Activated CD4-positive, alpha-beta T cell treated with anti-CD3 and anti-CD28 coated beads, Interleukin-2, amount 50 U/mL, for 48 hours (primary cell): ENCODE results near the gene TRAPPC3.
A peak's percentile ranks its signal among the peaks of the same experiment; 100 is the strongest.

Experiments used
- DNase-seq, 2 experiments: peaks; one replicate each; pipeline ENCODE4 v3.0.0-alpha.2; 2020

The TRAPPC3 gene

DNA sequence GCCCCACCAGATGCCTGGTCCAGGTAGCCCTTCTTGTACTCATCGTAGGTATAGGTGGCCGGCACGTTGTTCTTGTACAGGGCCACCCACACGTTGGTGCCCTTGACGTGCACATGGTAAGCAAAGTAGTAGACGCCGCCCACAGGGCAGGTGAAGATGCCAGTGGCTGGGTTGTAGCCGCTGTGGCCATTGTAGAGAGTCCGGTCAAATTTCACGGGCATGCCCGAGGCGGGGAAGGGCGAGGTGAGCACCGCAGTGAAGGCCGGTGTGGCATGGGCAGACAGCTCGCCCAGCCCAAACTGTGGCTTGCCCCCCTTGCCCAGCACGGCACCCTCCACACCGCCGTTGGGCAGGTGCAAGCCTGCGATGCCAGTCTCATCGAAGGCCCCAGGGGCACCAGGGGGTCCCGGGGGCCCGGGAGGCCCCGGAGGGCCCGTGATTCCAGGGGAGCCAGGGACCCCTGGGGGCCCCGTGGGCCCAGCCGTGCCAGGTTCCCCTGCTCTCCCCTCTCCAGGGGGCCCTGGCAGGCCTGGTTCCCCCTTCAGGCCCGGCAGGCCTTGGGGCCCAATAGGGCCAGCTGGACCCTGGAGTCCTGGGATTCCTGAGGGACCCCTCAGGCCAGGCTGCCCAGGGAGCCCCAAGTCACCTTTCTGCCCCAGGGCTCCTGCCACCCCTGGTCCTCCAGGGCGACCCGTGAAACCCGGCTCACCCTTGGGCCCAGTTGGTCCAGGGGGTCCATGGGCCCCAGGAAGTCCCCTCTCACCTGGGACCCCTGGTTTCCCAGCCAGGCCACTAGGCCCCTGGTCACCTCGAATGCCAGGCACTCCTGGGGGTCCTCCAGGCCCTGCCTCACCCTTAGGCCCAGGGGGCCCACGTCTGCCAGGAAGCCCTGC is 51.3 kb downstream of the TRAPPC3 start:
- DNase-seq: no peak

DNA sequence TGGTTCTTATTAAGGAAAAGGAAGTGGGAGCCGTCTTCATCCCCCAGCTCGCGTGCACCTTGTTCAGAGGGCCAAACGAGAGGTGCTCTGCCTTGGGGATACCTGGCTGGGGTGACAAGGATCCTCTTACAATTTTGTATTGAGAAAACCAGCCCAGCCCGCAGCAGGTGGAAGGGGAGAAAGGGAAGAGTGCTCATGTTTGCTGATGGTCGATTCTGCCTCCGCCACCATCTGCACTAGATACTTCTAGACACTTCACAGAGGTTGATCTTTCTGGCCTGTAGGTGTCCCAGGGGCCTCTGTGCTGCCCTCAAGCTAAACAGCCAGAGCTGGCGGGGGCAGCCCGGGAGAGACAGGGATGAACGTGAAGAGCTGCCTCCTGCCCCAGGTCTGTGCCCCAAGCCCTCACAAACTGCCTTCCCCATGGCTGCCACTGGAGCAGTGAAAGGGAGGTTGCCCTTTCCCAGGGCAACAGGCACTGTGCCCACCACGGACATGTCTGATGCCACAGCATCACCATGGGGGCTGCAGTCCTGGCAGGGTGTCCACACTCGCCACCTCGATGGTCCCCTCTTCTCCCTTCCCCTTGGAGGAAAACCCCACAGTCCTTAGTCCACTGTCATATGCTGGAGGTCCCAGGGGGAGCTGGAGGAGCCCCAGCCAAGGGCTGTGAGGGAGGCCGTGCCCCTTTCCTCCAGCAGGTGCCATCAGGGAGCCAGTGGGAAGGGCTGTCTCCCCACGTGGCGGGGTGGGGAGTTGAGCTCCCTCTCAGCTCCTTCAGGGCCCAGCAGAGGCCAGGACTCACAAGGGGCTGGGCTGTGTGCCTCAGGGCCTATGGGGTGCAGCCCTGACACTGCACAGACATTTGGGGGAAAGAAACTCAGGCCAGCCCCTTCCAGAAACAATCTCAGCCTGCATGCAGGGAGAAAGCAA is 52.5 kb downstream of the TRAPPC3 start:
- DNase-seq: no peak

DNA sequence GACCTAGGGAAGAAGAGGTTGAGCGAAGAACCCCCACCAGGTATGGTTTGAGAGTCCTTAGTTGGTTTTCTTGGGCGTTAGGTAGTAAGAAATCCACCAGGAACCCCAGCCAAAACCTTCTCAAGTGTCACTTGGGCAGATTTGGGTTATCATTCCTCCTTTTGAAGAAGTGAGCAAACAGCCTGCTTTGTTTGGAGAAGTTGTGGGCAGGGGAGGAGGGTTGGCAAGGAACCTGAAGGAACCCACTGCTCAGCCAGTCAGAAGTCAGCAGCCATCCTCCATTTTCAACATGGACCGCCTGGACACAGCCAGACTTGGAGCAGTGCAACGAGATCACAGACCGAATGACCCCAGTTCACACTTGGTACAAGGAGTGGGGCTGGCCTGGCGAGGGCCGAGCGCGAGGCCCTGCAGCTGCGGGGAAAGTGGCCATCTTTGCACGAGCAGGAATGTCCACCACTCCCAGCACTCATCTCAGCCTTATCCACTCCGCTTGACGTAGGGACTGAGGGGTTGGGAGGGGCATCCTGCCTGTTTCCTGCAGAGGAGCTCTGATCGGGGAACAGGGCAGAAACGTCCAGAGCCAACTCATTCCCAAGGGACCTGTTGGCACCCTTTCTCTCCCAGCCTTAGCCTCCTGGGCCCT is 53.4 kb downstream of the TRAPPC3 start:
- no peak for DNase-seq

DNA sequence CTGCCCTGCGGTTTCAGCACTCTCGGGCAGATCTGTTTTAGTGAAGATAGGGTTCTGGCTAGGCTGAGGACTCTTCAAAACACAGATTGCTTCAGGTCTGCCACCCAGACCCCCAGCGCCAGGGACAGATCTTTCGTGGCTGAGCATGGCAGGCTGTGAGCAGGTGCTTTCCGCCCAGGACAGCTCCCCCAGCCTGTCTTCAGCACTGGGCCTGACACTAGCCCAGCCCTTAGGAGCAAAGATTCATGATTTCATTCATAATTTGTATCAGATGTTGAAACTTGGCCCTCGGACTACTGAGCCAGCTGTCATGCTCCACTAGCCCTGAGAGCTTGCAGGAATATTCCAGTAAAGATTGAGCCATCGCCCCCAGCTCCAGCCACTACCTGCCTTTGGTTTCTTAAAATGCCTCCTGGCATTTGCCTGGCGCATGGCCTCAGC is 54.6 kb downstream of the TRAPPC3 start:
- no peak for DNase-seq

DNA sequence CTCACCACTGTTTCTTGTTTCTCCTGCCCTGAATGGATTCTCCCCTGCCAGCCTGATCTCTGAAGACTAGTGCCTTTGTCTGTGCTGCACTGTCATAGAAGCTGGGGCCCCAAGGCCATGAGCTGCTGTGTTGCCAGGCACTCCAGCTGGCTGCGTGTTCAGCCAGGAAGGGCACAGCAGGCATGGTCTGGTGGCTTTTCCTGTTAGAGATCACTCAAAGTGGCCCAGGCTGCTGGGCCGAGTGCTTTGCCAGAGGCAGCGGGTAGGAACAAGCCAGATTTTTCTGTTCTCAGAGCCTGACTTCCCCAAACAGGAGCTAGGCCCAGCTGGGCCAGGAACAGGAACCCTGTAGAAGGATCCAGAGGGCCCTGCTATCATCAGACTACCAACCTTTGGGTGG is 55.4 kb downstream of the TRAPPC3 start:
- no peak for DNase-seq

DNA sequence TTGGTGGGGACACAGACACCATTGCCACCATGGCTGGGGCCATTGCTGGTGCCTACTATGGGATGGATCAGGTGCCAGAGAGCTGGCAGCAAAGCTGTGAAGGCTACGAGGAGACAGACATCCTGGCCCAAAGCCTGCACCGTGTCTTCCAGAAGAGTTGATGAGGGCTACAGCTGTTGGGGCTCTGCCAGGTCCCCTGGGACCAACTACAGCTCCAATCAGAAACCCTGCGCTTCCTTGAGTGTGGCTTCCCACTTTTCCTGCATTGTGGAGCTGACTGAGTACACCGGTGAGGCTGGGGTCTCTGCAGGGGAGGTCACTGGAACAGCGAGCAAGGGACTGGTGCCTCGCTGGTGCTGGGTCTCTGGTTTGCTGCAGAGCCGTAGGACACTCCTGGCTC is 56.1 kb downstream of the TRAPPC3 start:
- no peak for DNase-seq

DNA sequence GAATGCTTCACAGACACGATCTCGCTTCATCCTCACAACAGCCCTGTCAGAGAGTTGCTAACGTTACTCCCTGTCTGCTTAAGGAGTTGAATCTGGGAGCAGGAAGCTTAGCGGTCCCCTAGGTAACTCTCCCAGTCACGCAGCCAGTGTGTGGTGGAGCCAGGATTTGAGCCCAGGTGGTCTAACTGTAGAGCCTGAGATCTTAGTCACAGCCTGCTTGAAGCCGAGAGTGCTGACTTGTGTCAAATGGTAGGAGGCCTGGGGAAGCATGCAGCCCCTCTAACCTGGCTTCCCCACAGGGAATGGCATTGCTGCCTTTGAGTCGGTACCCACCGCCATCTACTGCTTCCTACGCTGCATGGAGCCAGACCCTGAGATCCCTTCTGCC is 56.5 kb downstream of the TRAPPC3 start:
- DNase-seq: no peak

DNA sequence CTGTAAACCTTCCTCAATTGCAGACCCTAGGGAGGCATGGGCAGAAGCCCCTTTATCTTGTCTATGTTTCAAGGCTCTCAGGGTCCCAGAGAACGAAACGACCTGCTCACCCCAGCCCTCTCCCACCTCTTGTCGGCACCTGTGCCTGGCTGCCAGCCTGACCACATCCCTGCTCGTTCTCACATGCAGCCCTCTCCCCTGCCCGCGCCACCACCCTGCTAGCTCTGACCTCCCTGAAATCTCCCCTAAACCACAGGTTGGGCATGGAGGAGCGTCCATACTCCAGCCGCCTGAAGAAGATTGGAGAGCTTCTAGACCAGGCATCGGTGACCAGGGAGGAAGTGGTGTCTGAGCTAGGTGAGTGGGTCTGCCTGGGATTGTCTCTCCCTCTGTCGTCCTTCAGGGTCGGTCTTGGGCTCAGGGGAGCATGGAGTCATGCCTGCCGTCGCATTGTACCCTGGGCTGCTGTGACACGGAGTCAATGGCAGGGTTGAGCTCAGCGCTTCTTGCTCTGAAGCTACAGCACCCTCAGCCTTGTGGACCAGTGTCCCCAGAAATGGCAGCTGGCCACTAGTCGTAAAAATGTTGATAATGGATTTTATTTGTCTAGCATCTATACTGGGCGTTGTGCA is 57.0 kb downstream of the TRAPPC3 start:
- DNase-seq: no peak

DNA sequence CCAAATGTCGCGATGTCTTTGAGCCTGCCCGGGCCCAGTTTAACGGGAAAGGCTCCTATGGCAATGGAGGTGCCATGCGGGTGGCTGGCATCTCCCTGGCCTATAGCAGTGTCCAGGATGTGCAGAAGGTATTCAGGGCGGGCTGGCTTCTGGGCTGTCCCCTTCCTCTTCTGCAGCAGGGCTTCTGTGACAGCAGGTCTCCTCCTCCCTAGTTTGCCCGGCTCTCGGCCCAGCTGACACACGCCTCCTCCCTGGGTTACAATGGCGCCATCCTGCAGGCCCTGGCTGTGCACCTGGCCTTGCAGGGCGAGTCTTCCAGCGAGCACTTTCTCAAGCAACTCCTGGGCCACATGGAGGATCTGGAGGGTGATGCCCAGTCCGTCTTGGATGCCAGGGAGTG is 57.6 kb downstream of the TRAPPC3 start:
- DNase-seq: no peak

DNA sequence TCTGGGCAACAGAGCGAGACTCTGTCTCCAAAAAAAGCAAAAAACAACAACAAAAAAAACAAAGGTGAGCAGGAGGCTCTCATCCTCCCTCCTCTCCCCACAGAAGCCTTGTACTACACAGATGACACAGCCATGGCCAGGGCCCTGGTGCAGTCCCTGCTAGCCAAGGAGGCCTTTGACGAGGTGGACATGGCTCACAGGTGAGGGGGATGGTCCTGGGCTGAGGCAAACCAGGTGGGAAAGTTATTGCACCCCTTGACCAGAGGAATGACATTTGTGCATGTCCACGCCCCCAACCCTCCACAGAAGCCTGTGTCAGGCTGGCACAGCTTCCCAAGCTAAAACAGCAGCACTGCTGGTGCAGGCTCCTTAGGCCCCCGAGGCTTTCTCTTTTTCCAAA is 58.1 kb downstream of the TRAPPC3 start:
- DNase-seq: no peak

DNA sequence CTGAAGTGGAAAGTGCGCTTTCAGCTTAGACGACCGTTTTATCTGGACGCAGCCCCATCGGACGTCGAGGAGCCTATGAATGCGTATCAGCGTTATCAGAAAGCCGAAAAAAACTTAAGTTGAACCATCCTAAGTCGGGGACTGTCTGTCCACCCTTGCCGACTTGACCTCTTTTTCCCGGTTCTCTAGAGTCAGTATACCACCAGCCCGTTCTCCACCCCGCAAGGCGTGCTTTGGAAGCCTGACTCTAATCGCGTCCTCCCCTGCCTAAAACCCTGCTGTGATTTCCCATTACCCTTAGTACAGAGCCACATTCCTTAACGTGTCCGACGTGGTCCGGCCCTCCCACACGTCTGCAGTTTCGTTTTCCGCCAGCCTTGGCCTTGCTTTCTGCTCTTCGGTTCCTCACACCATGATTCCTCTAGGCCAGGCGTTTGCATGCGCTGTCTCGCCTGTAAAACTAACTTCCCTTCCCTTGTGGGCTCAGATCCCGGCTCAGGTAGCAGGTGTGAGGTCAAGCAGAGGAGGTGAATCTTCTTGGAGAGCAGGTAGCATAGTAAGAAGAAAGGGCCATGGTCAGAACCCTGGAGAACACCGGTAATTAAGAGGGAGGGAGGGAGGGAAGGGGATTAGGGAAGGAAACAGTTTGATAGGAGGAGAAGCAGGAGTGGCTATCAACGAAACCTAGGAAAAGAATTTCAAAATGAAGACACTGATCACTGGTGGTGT is 59.7 kb downstream of the TRAPPC3 start:
- peak; percentile 18 to 28 for DNase-seq

DNA sequence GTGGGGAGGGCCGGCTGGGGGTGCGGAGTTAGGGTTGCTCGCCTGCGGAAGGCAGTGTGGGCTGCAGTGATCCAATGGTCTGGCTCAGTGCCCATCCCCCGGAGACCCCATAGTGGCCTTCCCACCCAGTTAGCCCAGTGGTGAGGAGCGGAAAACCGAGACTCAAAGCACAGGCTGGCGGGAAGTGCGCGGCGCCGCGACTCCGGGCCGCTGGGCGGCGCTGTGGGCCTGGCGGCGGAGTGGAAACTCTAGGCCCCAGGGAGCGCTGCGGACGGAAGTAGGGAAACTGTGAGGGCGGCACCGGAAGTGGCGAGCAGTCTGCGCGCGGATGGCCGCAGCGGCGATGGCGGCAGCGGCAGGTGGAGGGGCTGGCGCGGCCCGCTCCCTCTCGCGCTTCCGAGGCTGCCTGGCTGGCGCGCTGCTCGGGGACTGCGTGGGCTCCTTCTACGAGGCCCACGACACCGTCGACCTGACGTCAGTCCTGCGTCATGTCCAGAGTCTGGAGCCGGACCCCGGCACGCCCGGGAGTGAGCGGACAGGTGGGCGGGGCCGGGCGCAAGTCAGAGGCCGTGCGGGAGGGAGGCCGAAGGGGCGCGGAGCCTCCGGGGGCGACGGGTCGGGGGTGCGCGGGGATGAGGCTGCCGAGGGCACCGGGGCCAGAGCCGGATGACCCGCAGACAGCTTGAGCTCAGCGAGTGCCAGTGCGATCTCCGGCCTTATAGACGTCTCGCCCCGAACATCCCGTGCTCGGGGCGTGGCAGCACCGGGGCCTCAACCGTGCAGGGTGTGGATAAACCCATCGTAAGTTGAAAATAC is 60.5 kb downstream of the TRAPPC3 start, which contains the start of gene ADPRS:
Gene ADPRS (plus strand): TSS at position 316 of the 816 bp plus-strand sequence. CDS start 13 bp downstream, at position 329.
- DNase-seq: peak; percentile 92 to 93

DNA sequence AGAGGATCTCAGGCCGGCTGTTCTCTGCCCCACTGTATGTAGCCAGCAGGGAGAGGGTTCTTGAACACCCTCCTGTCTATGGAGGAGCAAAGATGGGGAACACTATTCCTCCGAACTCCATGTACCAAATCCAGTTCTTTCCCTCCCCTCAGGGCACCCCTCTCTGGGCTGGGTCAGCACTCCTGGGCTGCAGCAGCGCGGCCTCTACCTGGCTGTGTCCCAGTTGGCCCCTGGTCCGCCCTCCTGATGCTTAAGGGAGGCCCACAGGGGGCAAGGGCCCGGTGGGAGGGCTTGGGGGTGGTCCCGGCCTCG is 61.1 kb downstream of the TRAPPC3 start:
- no peak for DNase-seq

DNA sequence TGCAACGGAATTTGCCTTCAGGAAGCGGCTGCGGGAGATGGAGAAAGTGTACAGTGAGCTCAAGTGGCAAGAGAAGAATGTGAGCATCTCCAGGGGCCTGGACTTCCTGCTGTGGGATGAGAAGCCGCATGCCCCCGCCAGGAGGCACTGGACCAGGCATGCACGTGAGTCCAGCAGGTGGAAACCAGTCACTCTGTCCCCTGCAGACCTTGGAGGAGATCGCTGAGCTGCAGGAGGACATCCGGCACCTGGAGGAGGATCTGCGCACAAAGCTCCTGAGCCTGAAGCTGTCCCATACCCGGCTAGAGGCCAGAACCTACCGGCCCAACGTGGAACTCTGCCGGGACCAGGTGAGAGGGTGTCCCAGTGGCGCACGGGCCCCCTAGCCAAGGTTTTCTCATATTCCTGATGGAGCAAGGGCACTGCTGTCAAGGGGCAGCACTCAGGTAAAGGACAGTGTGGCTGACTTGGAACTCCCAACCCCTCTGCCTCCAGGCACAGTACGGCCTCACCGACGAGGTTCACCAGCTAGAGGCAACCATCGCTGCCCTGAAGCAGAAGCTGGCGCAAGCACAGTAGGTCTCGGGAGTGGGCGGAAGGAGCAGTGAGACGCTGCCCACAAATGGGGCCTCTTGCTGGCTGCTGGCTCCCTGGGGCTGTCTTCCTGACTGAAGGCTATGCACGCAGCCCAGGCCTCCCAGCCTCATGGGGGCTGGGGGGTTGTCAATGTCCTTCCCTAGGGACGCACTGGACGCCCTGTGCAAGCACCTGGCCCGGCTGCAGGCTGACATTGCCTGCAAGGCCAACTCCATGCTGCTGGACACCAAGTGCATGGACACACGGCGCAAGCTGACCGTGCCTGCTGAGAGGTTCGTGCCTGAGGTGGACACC is 61.8 kb downstream of the TRAPPC3 start:
- DNase-seq: no peak
